Activated naive CD8-positive, alpha-beta T cell treated with anti-CD3 and anti-CD28 coated beads for 36 hours (primary cell): ENCODE measurements around the gene LPCAT3. TPM values are rescaled to one million over a fixed set of nuclear protein-coding genes. Genes with fewer than 3 reads are reported as not detected.

ENCODE experiments used
- DNase-seq: peaks from one replicate; pipeline ENCODE4 v3.0.0; 2021
- H3K27ac Mint-ChIP-seq: one replicate; pipeline ENCODE4 v1.8.0; 2022; ENCODE audit warnings: mild to moderate bottlenecking, moderate library complexity, mixed read lengths
- H3K27me3 Mint-ChIP-seq: one replicate; pipeline ENCODE4 v1.8.0; 2022; ENCODE audit warnings: mild to moderate bottlenecking, mixed read lengths
- H3K36me3 Mint-ChIP-seq: one replicate; pipeline ENCODE4 v1.8.0; 2021; ENCODE audit warnings: mild to moderate bottlenecking, mixed read lengths
- H3K4me1 Mint-ChIP-seq: one replicate; pipeline ENCODE4 v1.8.0; 2021; ENCODE audit warnings: mixed read lengths
- H3K4me3 Mint-ChIP-seq: one replicate; pipeline ENCODE4 v1.8.0; 2022; ENCODE audit warnings: mild to moderate bottlenecking, moderate library complexity, mixed read lengths
- H3K9me3 Mint-ChIP-seq: one replicate; pipeline ENCODE4 v1.8.0; 2022; ENCODE audit warnings: mixed read lengths
- total RNA-seq, 2 experiments: library from RNA; stranded (reverse); gene quantifications; one replicate each; pipeline ENCODE4 v1.2.3, GENCODE V29; 2021

Gene LPCAT3
- total RNA-seq, 2 experiments from 2014 or later: 23.3 to 23.8 TPM

- H3K36me3 Mint-ChIP-seq: peaks cover 36% of the 10 kb centered on the region
- H3K4me3 Mint-ChIP-seq: peak overlapping the region; percentile 100
- no peak for DNase-seq
- peaks cover 61% of the 10 kb centered on the region for H3K4me1 Mint-ChIP-seq
- H3K9me3 Mint-ChIP-seq: no peaks in the 10 kb centered on the region
- H3K27me3 Mint-ChIP-seq: peaks cover 5% of the 10 kb centered on the region
- H3K27ac Mint-ChIP-seq: peak overlapping the region; percentile 93
These were observed 69.2 kb downstream of the LPCAT3 start for GRCh38 chr12:6948873-6949594.

GRCh38 chr12:6947615-6948014 lies 70.7 kb downstream of the LPCAT3 start:
- Mint-ChIP-seq H3K4me3 (peak overlapping the region; percentile 84), H3K27me3 (peaks cover 4% of the 10 kb centered on the region), H3K27ac (peak overlapping the region; percentile 93), H3K36me3 (peaks cover 22% of the 10 kb centered on the region), H3K9me3 (no peaks in the 10 kb centered on the region), H3K4me1 (peaks cover 59% of the 10 kb centered on the region)
- DNase-seq: no peak

GRCh38 chr12:6946920-6947374 lies 71.3 kb downstream of the LPCAT3 start:
- Mint-ChIP-seq H3K27ac (peak overlapping the region; percentile 93), H3K4me3 (peak overlapping the region; percentile 84), H3K36me3 (peaks cover 18% of the 10 kb centered on the region), H3K9me3 (no peaks in the 10 kb centered on the region), H3K4me1 (peaks cover 65% of the 10 kb centered on the region), H3K27me3 (peaks cover 4% of the 10 kb centered on the region)
- DNase-seq: no peak

- Mint-ChIP-seq H3K4me1 (peaks cover 65% of the 10 kb centered on the region), H3K36me3 (peaks cover 14% of the 10 kb centered on the region)
These were observed 72.0 kb downstream of the LPCAT3 start for GRCh38 chr12:6946033-6946919.

GRCh38 chr12:6945613-6946012 lies 72.7 kb downstream of the LPCAT3 start:
- Mint-ChIP-seq H3K36me3 (peaks cover 14% of the 10 kb centered on the region), H3K27me3 (peaks cover 4% of the 10 kb centered on the region), H3K9me3 (no peaks in the 10 kb centered on the region), H3K4me3 (peak overlapping the region; percentile 84), H3K27ac (peak overlapping the region; percentile 93), H3K4me1 (peaks cover 63% of the 10 kb centered on the region)
- no peak for DNase-seq

More at GRCh38 chr12:6946033-6946919, 72.0 kb downstream of the LPCAT3 start:
- Mint-ChIP-seq H3K27ac (peak overlapping the region; percentile 93), H3K27me3 (peaks cover 4% of the 10 kb centered on the region), H3K9me3 (no peaks in the 10 kb centered on the region), H3K4me3 (peak overlapping the region; percentile 84)
- DNase-seq: peak; percentile 80

- Mint-ChIP-seq H3K27ac (peak overlapping the region; percentile 93), H3K4me1 (peaks cover 54% of the 10 kb centered on the region), H3K36me3 (peaks cover 15% of the 10 kb centered on the region), H3K27me3 (peaks cover 4% of the 10 kb centered on the region), H3K4me3 (peak overlapping the region; percentile 84), H3K9me3 (no peaks in the 10 kb centered on the region)
- DNase-seq: peak; percentile 90
These were observed 73.7 kb downstream of the LPCAT3 start for GRCh38 chr12:6944381-6945186.

GRCh38 chr12:6943722-6944380 lies 74.4 kb downstream of the LPCAT3 start, which contains the start of the genes C12orf57 and RNU7-1:
Gene C12orf57 (plus strand): TSS chr12:6944022. CDS start chr12:6944122, 100 bp downstream.
Gene RNU7-1 (plus strand): TSS chr12:6943816.
- Mint-ChIP-seq H3K9me3 (no peaks in the 10 kb centered on the region), H3K4me1 (peaks cover 53% of the 10 kb centered on the region), H3K27ac (peak within 1 kb of the TSS; percentile 93), H3K36me3 (peaks cover 20% of the 10 kb centered on the region), H3K27me3 (peaks cover 4% of the 10 kb centered on the region), H3K4me3 (peak within 1 kb of the TSS; percentile 84)
- DNase-seq: peak; percentile 89

- Mint-ChIP-seq H3K4me3 (peak overlapping the region; percentile 84), H3K4me1 (peaks cover 50% of the 10 kb centered on the region), H3K27me3 (peaks cover 4% of the 10 kb centered on the region), H3K9me3 (no peaks in the 10 kb centered on the region), H3K27ac (peak overlapping the region; percentile 93), H3K36me3 (peaks cover 20% of the 10 kb centered on the region)
- peak; percentile 75 for DNase-seq
These were observed 74.9 kb downstream of the LPCAT3 start for GRCh38 chr12:6943389-6943721.

GRCh38 chr12:6942331-6942665 lies 76.0 kb downstream of the LPCAT3 start:
- peak overlapping the region; percentile 93 for H3K27ac Mint-ChIP-seq
- peaks cover 4% of the 10 kb centered on the region for H3K27me3 Mint-ChIP-seq
- DNase-seq: no peak
- H3K4me1 Mint-ChIP-seq: peaks cover 41% of the 10 kb centered on the region
- no peak overlapping the region for H3K4me3 Mint-ChIP-seq
- peaks cover 22% of the 10 kb centered on the region for H3K36me3 Mint-ChIP-seq
- no peaks in the 10 kb centered on the region for H3K9me3 Mint-ChIP-seq

GRCh38 chr12:6941782-6942181 lies 76.5 kb downstream of the LPCAT3 start:
- Mint-ChIP-seq H3K9me3 (no peaks in the 10 kb centered on the region), H3K27ac (no peak overlapping the region), H3K4me1 (peaks cover 39% of the 10 kb centered on the region), H3K4me3 (no peak overlapping the region), H3K36me3 (peaks cover 25% of the 10 kb centered on the region), H3K27me3 (peaks cover 4% of the 10 kb centered on the region)
- no peak for DNase-seq

GRCh38 chr12:6941267-6941666 lies 77.0 kb downstream of the LPCAT3 start:
- Mint-ChIP-seq H3K27me3 (peaks cover 4% of the 10 kb centered on the region), H3K4me1 (peaks cover 43% of the 10 kb centered on the region), H3K9me3 (no peaks in the 10 kb centered on the region), H3K27ac (no peak overlapping the region), H3K4me3 (no peak overlapping the region), H3K36me3 (peaks cover 30% of the 10 kb centered on the region)
- DNase-seq: no peak

- Mint-ChIP-seq H3K4me1 (peaks cover 48% of the 10 kb centered on the region), H3K36me3 (peaks cover 35% of the 10 kb centered on the region)
These were observed 79.1 kb downstream of the LPCAT3 start for GRCh38 chr12:6939191-6939540.

GRCh38 chr12:6938353-6939190 lies 79.7 kb downstream of the LPCAT3 start:
- no peak for DNase-seq
- Mint-ChIP-seq H3K27me3 (no peaks in the 10 kb centered on the region), H3K4me1 (peaks cover 51% of the 10 kb centered on the region), H3K4me3 (peak overlapping the region; percentile 96), H3K9me3 (no peaks in the 10 kb centered on the region), H3K27ac (peak overlapping the region; percentile 99), H3K36me3 (peaks cover 38% of the 10 kb centered on the region)

More at GRCh38 chr12:6939191-6939540, 79.1 kb downstream of the LPCAT3 start:
- Mint-ChIP-seq H3K9me3 (no peaks in the 10 kb centered on the region), H3K4me3 (peak overlapping the region; percentile 60), H3K27ac (peak overlapping the region; percentile 99), H3K27me3 (peaks cover 4% of the 10 kb centered on the region)
- no peak for DNase-seq
